HepG2 (cell line): ENCODE measurements around the gene EFHC2.

Experiments
- ATF3 ChIP-seq: sonication (generic); formaldehyde crosslinking; IDR thresholded peaks from 2 replicates; pipeline ENCODE4 v1.4.0; 2020; ENCODE audit warnings: missing genetic modification reagents
- EP300 ChIP-seq, 3 experiments: sonication (generic) in 1 of 3; formaldehyde crosslinking in 1 of 3; IDR thresholded peaks; 2 replicates each; pipeline versions ENCODE4 v1.5.1 to v1.6.1; 2011 to 2020; ENCODE audit warnings: low read depth in 2 of 3, low read length in 2 of 3, borderline replicate concordance in 1 of 3, improper control_type of control experiment in 1 of 3, mild to moderate bottlenecking in 1 of 3, missing genetic modification reagents in 1 of 3, moderate library complexity in 1 of 3
- MAFK ChIP-seq, 2 experiments: IDR thresholded peaks in 1 of 2; conservative IDR thresholded peaks in 1 of 2; 2 replicates each; pipeline ENCODE4 v1.6.1; 2011; ENCODE audit warnings: improper control_type of control experiment in 2 of 2, low read length in 2 of 2
- PLRG1 ChIP-seq: fragments of 450-650 bp; conservative IDR thresholded peaks from 2 replicates; pipeline ENCODE4 v1.6.1; 2016
- TAF1 ChIP-seq: sonication (generic); formaldehyde crosslinking; IDR thresholded peaks from 2 replicates; pipeline ENCODE4 v1.4.0; 2020; ENCODE audit warnings: missing genetic modification reagents
- U2AF1 ChIP-seq: fragments of 200-400 bp; formaldehyde crosslinking; optimal IDR thresholded peaks from 2 replicates; pipeline ENCODE3; 2017; ENCODE audit warnings: mild to moderate bottlenecking, low read depth, low read length
- ZNF207 ChIP-seq: fragments of 450-650 bp; IDR thresholded peaks from 2 replicates; pipeline ENCODE4 v1.6.1; 2016; ENCODE audit warnings: antibody characterized with exemption, borderline replicate concordance
- ZNF496 ChIP-seq: sonication (generic); formaldehyde crosslinking; IDR thresholded peaks from 2 replicates; pipeline ENCODE4 v1.8.1; 2023; ENCODE audit warnings: mild to moderate bottlenecking, moderate library complexity, missing genetic modification reagents; ENCODE audit not compliant: insufficient replicate concordance

- TF ChIP-seq ZNF207 (no peak), PLRG1 (no peak), U2AF1 (no peak), ZNF496 (CRISPR knock-in tag) (no peak), TAF1 (CRISPR knock-in tag) (no peak), EP300 (IDR thresholded peaks at IDR 0.05; ENCODE audit: low read depth in 2 of 2, low read length in 2 of 2) (no peak), EP300 (CRISPR knock-in tag; IDR thresholded peaks at IDR 0.05; ENCODE audit: borderline replicate concordance) (no peak), ATF3 (no peak), MAFK (conservative IDR thresholded peaks at IDR 0.05 in 1 of 2, IDR thresholded peaks at IDR 0.05 in 1 of 2; ENCODE audit: low read length in 2 of 2) (no peak)
Observed at GRCh38 chrX:44314808-44315207, 28.7 kb downstream of the EFHC2 start.
